GM21529 (cell line): ENCODE measurements around the gene PCGF1.

Experiments
- ATAC-seq: cut with Tn5 transposase; IDR thresholded peaks from one replicate; pipeline ENCODE4 v1.9.1; 2021; ENCODE audit not compliant: unreplicated experiment

PCGF1 gene

GRCh38 chr2:74507145-74507925 is at the start of gene PCGF1:
Gene PCGF1, minus strand, starts transcription at chr2:74507695. Its CDS starts 27 bp downstream, at chr2:74507668.
- ATAC-seq, result peak; percentile 91

- no peak for ATAC-seq
Observed at GRCh38 chr2:74556831-74557370, 49.4 kb upstream of the PCGF1 start.

- no peak for ATAC-seq
Observed at GRCh38 chr2:74556159-74556558, 48.7 kb upstream of the PCGF1 start.

GRCh38 chr2:74555610-74556103 is 48.2 kb upstream of the PCGF1 start:
- no peak for ATAC-seq

GRCh38 chr2:74554820-74555531 is 47.5 kb upstream of the PCGF1 start:
- peak; percentile 32 for ATAC-seq

GRCh38 chr2:74553892-74554819 is 46.7 kb upstream of the PCGF1 start, which contains the start of the genes DOK1 and LOXL3:
Gene DOK1, plus strand, starts transcription at chr2:74554720. Its CDS starts 35 bp downstream, at chr2:74554755.
Gene LOXL3, minus strand, starts transcription at chr2:74553942. Its CDS starts 1,308 bp downstream, at chr2:74552634.
- peak; percentile 46 for ATAC-seq

- peak; percentile 18 for ATAC-seq
Observed at GRCh38 chr2:74552914-74553811, 45.7 kb upstream of the PCGF1 start.

GRCh38 chr2:74551942-74552913 is 44.7 kb upstream of the PCGF1 start:
- peak; percentile 16 for ATAC-seq

- ATAC-seq, result no peak
Observed at GRCh38 chr2:74551530-74551929, 44.0 kb upstream of the PCGF1 start.

GRCh38 chr2:74550231-74550630 is 42.7 kb upstream of the PCGF1 start:
- ATAC-seq, result no peak

GRCh38 chr2:74548900-74549826 is 41.7 kb upstream of the PCGF1 start:
- peak; percentile 33 for ATAC-seq

- no peak for ATAC-seq
Observed at GRCh38 chr2:74548285-74548899, 40.9 kb upstream of the PCGF1 start.

GRCh38 chr2:74546004-74546403 is 38.5 kb upstream of the PCGF1 start:
- ATAC-seq, result no peak

- no peak for ATAC-seq
Observed at GRCh38 chr2:74544634-74545033, 37.1 kb upstream of the PCGF1 start.

- ATAC-seq, result no peak
Observed at GRCh38 chr2:74542978-74543377, 35.5 kb upstream of the PCGF1 start.

GRCh38 chr2:74540291-74540690 is 32.8 kb upstream of the PCGF1 start:
- ATAC-seq, result no peak

- ATAC-seq, result no peak
Observed at GRCh38 chr2:74538881-74539339, 31.4 kb upstream of the PCGF1 start.
